Neural cell (in vitro differentiated cells): ENCODE results near the gene DNAH3. TPM values are rescaled to one million over a fixed set of nuclear protein-coding genes. Genes with fewer than 3 reads are reported as not detected.

Source experiments
- H2AFZ ChIP-seq: fragments of 200-600, 300-800 bp; sonication (generic), shearing (Covaris generic); 2 replicates; pipeline ENCODE4 v1.6.0; 2014; ENCODE audit warnings: low read depth, mild to moderate bottlenecking, antibody characterized with exemption, low read length, moderate library complexity
- H3F3A ChIP-seq: fragments of 200-600 bp; shearing (Covaris generic); 2 replicates; pipeline ENCODE4 v1.6.1; 2016; ENCODE audit warnings: mild to moderate bottlenecking, moderate library complexity, mixed read lengths, antibody characterized with exemption, low read length; ENCODE audit not compliant: insufficient read depth, poor library complexity, severe bottlenecking
- H3K27ac ChIP-seq: fragments of 200-600, 300-800 bp; sonication (generic), shearing (Covaris generic); 2 replicates; pipeline ENCODE4 v1.5.1; 2014; ENCODE audit warnings: mild to moderate bottlenecking, low read length, moderate library complexity
- H3K27me3 ChIP-seq: fragments of 300-800, 200-600 bp; sonication (generic), shearing (Covaris generic); 2 replicates; pipeline ENCODE4 v1.6.0; 2014; ENCODE audit warnings: mild to moderate bottlenecking, low read depth, low read length, moderate library complexity; ENCODE audit not compliant: insufficient read depth
- H3K36me3 ChIP-seq: fragments of 300-800, 200-600 bp; sonication (generic), shearing (Covaris generic); 2 replicates; pipeline ENCODE4 v1.5.1; 2014; ENCODE audit warnings: mild to moderate bottlenecking, antibody characterized with exemption, low read length, moderate library complexity; ENCODE audit not compliant: insufficient read depth
- H3K4me2 ChIP-seq: fragments of 300-800, 200-600 bp; sonication (generic), shearing (Covaris generic); 2 replicates; pipeline ENCODE4 v1.6.0; 2014; ENCODE audit warnings: mild to moderate bottlenecking, low read length
- H3K4me3 ChIP-seq: fragments of 300-800, 200-600 bp; sonication (generic), shearing (Covaris generic); 2 replicates; pipeline ENCODE4 v1.5.1; 2014; ENCODE audit warnings: mild to moderate bottlenecking, low read length, moderate library complexity
- H3K79me2 ChIP-seq: fragments of 200-600 bp; shearing (Covaris generic); replicated peaks from 2 replicates; pipeline ENCODE4 v1.6.0; 2014; ENCODE audit warnings: mild to moderate bottlenecking, low read length, moderate library complexity; ENCODE audit not compliant: insufficient read depth
- H3K9ac ChIP-seq: fragments of 300-800, 200-600 bp; sonication (generic), shearing (Covaris generic); 2 replicates; pipeline ENCODE4 v1.6.1; 2016; ENCODE audit warnings: mild to moderate bottlenecking, low read length, mixed read lengths
- H3K9me2 ChIP-seq: fragments of 200-600 bp; shearing (Covaris generic); 2 replicates; pipeline ENCODE4 v1.6.1; 2016; ENCODE audit warnings: mild to moderate bottlenecking, low read length, mixed read lengths; ENCODE audit not compliant: insufficient read depth
- H3K9me3 ChIP-seq: fragments of 200-600, 300-800 bp; sonication (generic), shearing (Covaris generic); 2 replicates; pipeline ENCODE4 v1.6.1; 2016; ENCODE audit warnings: mild to moderate bottlenecking, mixed run types, low read length, moderate library complexity, mixed read lengths
- H4K20me1 ChIP-seq: fragments of 200-600 bp; shearing (Covaris generic); 2 replicates; pipeline ENCODE4 v1.6.1; 2016; ENCODE audit warnings: mild to moderate bottlenecking, mixed run types; ENCODE audit not compliant: insufficient read depth
- CTCF ChIP-seq: fragments of 450-650 bp; IDR thresholded peaks from 2 replicates; pipeline ENCODE4 v1.5.1; 2014; ENCODE audit warnings: antibody characterized with exemption, mild to moderate bottlenecking, moderate library complexity; ENCODE audit not compliant: poor library complexity, severe bottlenecking
- EP300 ChIP-seq: fragments of 450-650 bp; conservative IDR thresholded peaks from 2 replicates; pipeline ENCODE4 v1.6.1; 2014; ENCODE audit warnings: antibody characterized with exemption, mild to moderate bottlenecking, moderate library complexity; ENCODE audit not compliant: poor library complexity, severe bottlenecking
- EZH2 ChIP-seq: fragments of 200-600, 300-800 bp; shearing (Covaris generic), sonication (generic); IDR thresholded peaks from 2 replicates; pipeline ENCODE4 v1.6.1; 2014; ENCODE audit warnings: antibody characterized with exemption, low read length, borderline replicate concordance, mild to moderate bottlenecking; ENCODE audit not compliant: insufficient read depth, poor library complexity, severe bottlenecking
- MXI1 ChIP-seq: fragments of 450-650 bp; conservative IDR thresholded peaks from 2 replicates; pipeline ENCODE4 v1.6.1; 2014; ENCODE audit warnings: antibody characterized with exemption, mild to moderate bottlenecking; ENCODE audit not compliant: poor library complexity, severe bottlenecking
- POLR2AphosphoS5 ChIP-seq: IDR thresholded peaks from 2 replicates; pipeline ENCODE4 v1.6.1; 2012
- RAD21 ChIP-seq: fragments of 450-650 bp; conservative IDR thresholded peaks from 2 replicates; pipeline ENCODE4 v1.6.1; 2014; ENCODE audit warnings: antibody characterized with exemption, mild to moderate bottlenecking, moderate library complexity
- REST ChIP-seq: IDR thresholded peaks from 2 replicates; pipeline ENCODE4 v1.6.1; 2012; ENCODE audit warnings: borderline replicate concordance
- SMC3 ChIP-seq: fragments of 450-650 bp; conservative IDR thresholded peaks from 2 replicates; pipeline ENCODE4 v1.6.1; 2014; ENCODE audit warnings: antibody characterized with exemption, mild to moderate bottlenecking, moderate library complexity; ENCODE audit not compliant: poor library complexity
- TAF1 ChIP-seq: IDR thresholded peaks from 2 replicates; pipeline ENCODE4 v1.6.1; 2012; ENCODE audit warnings: low read depth
- polyA plus RNA-seq: library from polyadenylated mRNA; depleted of rRNA; stranded (reverse); fragments of >200 nt; gene quantifications from 2 replicates; pipeline ENCODE4 v1.2.3, GENCODE V29; 2014

Gene DNAH3
- polyA plus RNA-seq, 1 donor from 2014 or later, result 0.06 TPM

DNA sequence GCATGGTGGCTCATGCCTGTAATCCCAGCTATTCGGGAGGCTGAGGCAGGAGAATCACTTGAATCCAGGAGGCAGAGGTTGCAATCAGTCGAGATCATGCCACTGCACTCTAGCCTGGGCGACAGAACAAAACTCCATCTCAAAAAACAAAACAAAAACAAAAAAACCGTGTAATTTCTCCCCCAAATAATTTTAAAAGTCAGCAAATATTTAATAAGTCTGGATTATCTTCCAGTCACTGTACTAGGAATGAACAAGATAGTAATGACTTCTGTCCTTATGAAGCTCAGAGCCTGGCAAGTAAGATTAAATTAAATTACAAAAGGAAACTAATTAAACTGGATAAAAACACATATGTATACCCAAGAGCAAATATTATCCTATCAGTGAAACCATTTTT is 113.5 kb downstream of the DNAH3 start:
- Histone ChIP-seq H3F3A (no peaks in the 10 kb centered on the region), H3K36me3 (no peaks in the 10 kb centered on the region), H3K27ac (no peak overlapping the region), H3K4me3 (no peak overlapping the region), H3K27me3 (no peaks in the 10 kb centered on the region), H3K9me2 (no peaks in the 10 kb centered on the region), H3K9me3 (no peaks in the 10 kb centered on the region), H2AFZ (no peak overlapping the region), H3K4me2 (no peak overlapping the region), H4K20me1 (no peaks in the 10 kb centered on the region), H3K9ac (no peak overlapping the region), H3K79me2 (no peaks in the 10 kb centered on the region)
- TF ChIP-seq POLR2AphosphoS5 (no peak), EZH2 (no peak), TAF1 (no peak), RAD21 (no peak), REST (no peak), CTCF (no peak), SMC3 (no peak), EP300 (no peak), MXI1 (no peak)

DNA sequence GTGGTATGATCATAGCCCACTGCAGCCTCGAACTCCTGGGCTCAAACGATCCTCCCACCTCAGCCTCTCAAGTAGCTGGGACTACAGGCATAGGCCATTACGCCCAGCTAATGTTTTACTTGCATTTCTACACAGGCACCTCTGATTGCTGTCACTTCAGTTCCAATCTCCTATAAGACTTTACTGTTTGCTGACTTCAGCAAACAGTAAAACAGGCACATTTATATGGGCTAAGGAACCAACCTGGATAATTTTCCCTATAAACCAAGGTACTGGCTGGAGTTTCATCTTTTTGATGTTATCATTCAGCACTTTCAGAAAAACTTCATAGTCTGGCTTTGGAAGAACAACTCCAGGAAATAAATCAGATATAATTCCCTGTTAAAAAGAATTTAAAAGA is 114.2 kb downstream of the DNAH3 start:
- no peak overlapping the region for H3K4me2 ChIP-seq
- no peaks in the 10 kb centered on the region for H3K27me3 ChIP-seq
- no peaks in the 10 kb centered on the region for H3K79me2 ChIP-seq
- no peaks in the 10 kb centered on the region for H3K9me2 ChIP-seq
- no peaks in the 10 kb centered on the region for H3F3A ChIP-seq
- no peaks in the 10 kb centered on the region for H3K36me3 ChIP-seq
- no peaks in the 10 kb centered on the region for H3K9me3 ChIP-seq
- H3K9ac ChIP-seq, result no peak overlapping the region
- TF ChIP-seq POLR2AphosphoS5, result no peak
- H3K27ac ChIP-seq, result no peak overlapping the region
- H2AFZ ChIP-seq, result no peak overlapping the region
- no peaks in the 10 kb centered on the region for H4K20me1 ChIP-seq
- no peak overlapping the region for H3K4me3 ChIP-seq

DNA sequence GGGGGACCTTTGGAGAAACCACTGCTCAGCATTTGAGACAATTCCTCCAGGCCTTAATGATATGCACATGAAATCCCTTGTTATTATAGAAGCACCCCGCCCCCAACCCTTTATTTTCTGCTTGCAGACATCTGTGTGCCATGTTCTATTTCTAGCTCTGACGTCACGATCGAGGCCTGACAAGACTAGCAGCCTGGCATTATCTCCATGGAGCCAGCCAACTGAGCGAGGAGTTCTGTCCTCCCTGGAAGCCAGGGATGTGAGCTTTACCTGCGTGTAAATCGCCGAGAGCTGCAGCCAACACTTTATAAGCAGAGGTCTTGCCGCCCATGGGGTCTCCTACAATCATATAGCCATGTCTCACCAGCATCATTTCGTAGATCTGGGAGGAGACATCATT is 116.9 kb downstream of the DNAH3 start:
- Histone ChIP-seq H3K9me2 (no peaks in the 10 kb centered on the region), H3F3A (no peaks in the 10 kb centered on the region), H4K20me1 (no peaks in the 10 kb centered on the region), H3K36me3 (no peaks in the 10 kb centered on the region), H3K4me2 (no peak overlapping the region), H3K27me3 (no peaks in the 10 kb centered on the region), H3K4me3 (no peak overlapping the region), H3K27ac (peak overlapping the region; percentile 81), H3K9ac (peak overlapping the region; percentile 35), H3K9me3 (no peaks in the 10 kb centered on the region), H3K79me2 (no peaks in the 10 kb centered on the region), H2AFZ (no peak overlapping the region)
- peak; percentile 69 for TF ChIP-seq EP300
- no peak for TF ChIP-seq EZH2
- TF ChIP-seq MXI1, result no peak
- TF ChIP-seq CTCF, result no peak
- peak; percentile 69 for TF ChIP-seq REST
- TF ChIP-seq RAD21, result peak; percentile 27
- no peak for TF ChIP-seq TAF1
- TF ChIP-seq SMC3, result peak; percentile 22
- TF ChIP-seq POLR2AphosphoS5, result peak; percentile 37
